Inflammatory macrophage (primary cell): ENCODE measurements around the gene DYTN.
"Not testable (repeated sequence)": the region's sequence is repeated elsewhere in the genome, so short reads cannot be mapped to it uniquely, and the experiment has no call there.

Experiments used
- DNase-seq, 2 donors: peaks; one replicate each; pipeline ENCODE4 v3.0.0-alpha.2; 2020 to 2022
- total RNA-seq, 18 experiments: gene quantifications; one replicate each; lab custom pipeline; 2026; ENCODE audit warnings: mixed read lengths in 6 of 18, inconsistent platforms in 2 of 18; lab: John Stamatoyannopoulos, UW

The DYTN gene
- 0 to 0.18 (median 0) reads per million in 18 experiments for total RNA-seq

DNA sequence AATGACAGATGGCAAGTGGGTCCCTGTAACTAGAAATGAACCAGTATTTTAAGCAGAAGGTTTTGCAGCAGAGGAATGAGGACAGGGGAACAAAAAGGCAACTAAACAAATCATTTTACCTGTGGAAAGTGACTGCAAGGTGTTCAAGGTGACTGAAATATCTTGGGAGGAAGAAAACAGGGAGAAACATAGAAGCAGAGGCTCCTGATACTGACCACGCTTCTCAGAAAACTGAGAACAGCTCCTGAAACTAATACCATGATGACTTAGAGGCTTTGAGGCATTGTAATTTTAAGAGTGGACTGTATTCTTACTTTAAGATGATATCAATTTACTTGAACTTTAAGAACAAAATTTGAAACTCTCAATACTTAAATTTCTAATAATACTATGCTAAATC, at the start of gene DYTN:
DYTN (minus strand) TSS at position 101 of the 400 bp plus-strand sequence. CDS start 117 bp downstream, outside the sequence.
- no peak for DNase-seq

- no peak for DNase-seq
These were observed 48.1 kb upstream of the DYTN start for GRCh38 chr2:206766057-206766930.

GRCh38 chr2:206765242-206766056, 47.3 kb upstream of the DYTN start, which contains the start of the genes FASTKD2 and MDH1B:
Gene FASTKD2, plus strand, starts transcription at chr2:206765606. Its CDS starts 1,088 bp downstream, at chr2:206766694.
Gene MDH1B, minus strand, starts transcription at chr2:206765328. Its CDS starts 57 bp downstream, at chr2:206765271.
- DNase-seq: peak; percentile 92 to 93

GRCh38 chr2:206764673-206765241, 46.6 kb upstream of the DYTN start:
- no peak for DNase-seq

GRCh38 chr2:206756816-206757215, 38.6 kb upstream of the DYTN start:
- no peak for DNase-seq

DNA sequence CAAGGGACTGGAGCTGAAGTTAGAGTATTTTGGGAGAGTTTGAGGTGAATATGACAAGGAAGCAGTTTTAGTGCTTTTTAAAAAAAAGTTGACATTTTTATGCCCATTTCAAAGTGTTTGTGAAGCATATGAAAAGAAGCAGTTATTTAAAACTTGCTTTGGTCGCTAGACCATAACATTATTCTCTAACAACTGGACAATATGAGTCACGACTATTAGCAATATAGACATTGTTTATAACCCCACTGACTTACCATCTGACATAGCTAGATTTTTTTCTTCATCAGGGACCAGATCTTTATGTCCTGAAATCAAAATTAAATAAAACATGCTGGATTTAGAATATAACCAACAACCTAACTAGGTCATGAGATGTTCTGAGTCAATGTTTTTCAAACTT, 22.6 kb upstream of the DYTN start:
- no peak for DNase-seq

DNA sequence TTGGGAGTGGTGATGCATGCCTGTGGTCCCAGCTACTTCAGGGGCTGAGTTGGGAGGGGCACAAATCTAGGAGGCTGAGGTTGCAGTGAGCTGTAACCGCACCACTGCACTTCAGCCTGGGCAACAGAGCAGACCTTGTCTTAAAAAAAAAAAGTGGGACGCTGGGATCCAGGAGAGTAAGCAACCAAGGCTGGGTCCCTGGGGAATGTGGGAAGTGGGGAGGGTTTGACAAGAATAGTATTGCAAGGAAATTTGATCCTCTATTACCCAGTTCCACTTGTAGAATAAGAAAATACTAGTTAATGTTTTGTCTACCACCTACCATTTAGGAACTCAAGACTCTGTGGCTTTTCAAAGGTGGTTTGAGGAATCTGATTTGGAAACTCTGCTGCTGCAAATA, 21.1 kb upstream of the DYTN start:
- DNase-seq: no peak

GRCh38 chr2:206736935-206737334, 18.7 kb upstream of the DYTN start:
- no peak for DNase-seq

DNA sequence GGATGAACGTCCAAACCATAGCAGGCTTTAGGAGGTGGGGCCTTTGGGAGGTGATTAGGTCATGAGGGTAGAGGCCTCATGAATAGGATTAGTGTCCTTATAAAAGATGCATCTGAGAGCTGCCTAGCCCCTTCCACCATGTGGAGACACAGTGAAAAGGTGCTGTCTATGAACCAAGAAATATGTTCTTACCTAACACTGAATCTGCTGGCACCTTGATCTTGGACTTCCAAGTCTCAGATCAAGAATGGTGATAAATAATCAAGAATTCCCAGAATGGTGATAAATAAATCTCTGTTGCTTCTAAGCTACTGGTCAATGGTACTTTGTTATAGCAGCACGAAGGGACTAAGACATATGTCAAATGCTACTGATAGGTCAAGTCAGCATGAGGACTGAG, 15.1 kb upstream of the DYTN start:
- DNase-seq: no peak

DNA sequence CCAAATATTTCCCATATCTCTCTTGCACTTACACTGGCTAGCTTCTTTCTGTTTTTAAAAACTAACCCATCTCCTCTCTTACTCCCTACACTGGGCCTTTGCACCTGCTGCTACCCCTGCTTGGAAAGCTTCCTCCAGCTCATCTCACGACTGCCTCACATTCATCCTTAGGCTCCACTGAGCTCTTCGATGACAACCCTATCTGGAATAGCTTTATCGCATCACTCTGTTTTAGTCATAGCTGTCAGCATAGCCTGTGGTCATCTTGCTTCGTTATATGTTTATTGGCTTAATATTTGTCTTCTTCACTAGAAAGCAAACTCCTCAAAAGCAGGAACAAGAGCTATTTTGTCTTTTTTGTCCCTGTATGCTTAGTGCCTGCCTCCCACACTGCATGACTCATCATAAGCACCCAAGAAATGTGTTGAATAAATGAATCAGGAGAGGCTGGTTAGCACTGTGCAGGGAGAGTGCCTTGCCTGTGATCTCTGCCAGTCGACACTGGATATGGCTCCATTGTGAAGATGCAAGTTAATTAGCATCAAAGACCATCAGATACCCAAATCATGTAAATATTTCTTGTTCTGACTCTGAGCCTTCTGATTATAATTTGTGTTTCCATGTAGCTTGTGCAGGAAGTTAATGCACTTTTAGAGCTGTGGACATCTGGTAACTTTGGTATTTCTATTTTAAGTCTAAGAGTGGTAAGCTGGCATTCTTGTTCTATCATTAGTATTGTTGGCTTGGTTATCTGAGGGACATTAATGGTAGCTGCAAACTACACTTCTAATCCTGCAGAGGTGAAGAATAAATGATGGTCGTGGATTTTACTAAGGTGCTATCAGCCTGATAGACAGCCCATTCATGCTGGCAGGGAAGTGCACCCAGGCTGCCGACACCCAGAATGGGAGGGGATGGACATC, 10.3 kb upstream of the DYTN start:
- DNase-seq: peak; percentile 42 to 72

DNA sequence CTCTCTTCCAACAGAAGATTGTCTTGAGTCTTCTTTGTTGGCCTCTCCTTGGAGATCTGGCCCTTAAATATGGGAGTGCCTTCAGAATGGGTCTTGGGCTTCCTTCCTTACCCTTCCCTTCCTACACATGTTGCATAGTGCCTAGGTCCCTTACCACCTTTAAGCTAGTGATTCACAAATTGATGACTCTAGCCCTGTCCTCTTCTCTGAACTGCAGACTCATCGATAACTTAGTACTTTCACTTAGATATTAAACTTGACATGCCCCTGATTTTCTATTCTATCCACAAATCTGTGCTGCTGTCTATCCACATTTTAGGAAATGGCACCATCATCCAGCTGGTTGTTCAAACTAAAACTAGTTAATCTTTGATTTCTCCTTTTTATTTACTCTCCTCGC, 9.1 kb upstream of the DYTN start:
- no peak for DNase-seq

DNA sequence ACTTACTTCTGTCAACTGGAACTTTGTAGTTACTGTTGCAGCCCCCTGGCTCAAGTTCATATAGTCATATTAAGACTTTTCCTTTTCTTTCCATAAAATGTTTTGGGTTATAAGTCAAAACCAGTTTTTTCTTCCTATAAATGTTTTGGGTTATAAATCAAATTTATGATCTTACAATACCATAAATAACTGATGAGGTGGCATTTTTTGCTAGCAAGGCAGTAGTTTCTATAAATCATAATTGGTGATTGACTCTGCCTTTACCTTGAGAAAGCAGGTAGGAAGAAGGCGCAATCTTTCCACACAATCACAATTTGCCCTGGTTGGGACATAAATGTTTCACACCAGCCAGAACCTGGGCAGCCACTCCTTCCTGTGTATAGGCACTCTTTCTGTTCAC, 5.1 kb upstream of the DYTN start:
- no peak for DNase-seq

DNA sequence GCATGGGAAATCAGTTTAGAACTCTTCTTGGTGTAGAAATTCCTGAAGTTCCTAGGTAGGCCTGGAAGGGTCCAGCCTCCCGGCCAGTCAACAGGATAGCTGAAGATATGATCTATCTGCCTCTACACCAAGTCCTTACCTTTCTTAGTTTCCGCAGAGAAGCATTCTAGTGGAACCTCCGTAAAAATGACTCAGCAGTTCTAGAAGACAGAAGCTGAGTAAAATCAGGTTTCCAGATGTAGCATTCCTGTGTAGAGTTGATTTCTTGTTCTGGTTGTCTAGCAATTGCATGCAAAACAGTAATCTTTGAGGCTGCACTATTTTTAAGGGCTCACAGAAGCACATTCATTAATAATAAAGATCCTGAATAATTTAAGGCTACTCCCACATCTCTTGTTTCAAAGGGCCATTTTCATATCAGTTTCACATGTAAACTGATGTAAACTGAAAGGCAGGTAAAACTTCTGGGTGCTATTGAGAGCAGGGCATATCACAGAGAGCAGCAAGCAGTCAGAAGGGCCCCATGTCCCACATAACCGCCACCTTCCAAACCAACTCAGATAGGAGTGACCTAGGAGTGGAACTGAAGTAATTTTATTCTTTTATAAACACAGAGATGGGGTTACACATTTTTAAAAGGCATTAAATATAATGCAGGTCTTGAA, 3.2 kb upstream of the DYTN start:
- no peak for DNase-seq

- no peak for DNase-seq
These were observed 1.6 kb downstream of the DYTN start for GRCh38 chr2:206716623-206717022.

DNA sequence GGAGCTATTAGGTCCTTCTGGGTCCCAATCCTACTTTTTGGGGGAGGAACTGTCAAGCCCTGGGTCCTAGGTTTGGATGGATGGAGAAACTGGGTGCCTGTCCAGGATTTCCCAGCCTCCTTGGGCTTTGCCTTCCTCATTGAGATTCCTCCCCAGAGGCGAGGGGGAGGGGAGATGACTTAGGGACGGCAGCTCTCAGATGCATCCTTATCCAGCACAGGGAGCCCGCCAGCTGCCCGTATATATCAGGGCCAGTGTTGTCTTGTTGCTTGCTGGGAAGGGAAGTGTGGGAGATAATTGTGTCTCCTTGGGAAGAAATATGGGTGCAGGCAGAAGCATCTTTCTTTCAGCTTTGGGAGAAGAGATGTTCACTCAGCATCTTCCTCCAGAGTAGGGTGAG, 3.0 kb downstream of the DYTN start:
- not testable (repeated sequence) for DNase-seq

DNA sequence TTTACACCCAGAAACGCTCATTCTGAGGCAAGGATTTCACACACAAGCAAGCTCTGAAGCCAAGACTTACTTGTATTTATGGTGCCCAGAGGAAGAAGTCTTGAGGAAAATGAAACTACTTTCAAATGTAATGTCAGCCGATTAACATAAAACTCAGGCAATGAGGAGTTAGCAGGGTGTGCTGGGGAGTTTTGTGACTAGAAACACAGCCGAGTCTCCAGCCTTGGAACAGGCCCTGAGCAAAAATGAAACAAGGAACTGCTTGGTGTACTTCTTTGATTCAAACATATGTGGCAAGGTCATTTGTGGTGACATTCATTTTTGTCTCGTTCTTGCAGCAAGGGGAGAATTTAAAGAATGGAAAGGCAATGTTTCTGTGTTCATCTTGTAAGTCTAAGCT, 4.5 kb downstream of the DYTN start:
- DNase-seq: peak; percentile 54 to 61

GRCh38 chr2:206708286-206708685, 9.9 kb downstream of the DYTN start:
- DNase-seq: no peak

DNA sequence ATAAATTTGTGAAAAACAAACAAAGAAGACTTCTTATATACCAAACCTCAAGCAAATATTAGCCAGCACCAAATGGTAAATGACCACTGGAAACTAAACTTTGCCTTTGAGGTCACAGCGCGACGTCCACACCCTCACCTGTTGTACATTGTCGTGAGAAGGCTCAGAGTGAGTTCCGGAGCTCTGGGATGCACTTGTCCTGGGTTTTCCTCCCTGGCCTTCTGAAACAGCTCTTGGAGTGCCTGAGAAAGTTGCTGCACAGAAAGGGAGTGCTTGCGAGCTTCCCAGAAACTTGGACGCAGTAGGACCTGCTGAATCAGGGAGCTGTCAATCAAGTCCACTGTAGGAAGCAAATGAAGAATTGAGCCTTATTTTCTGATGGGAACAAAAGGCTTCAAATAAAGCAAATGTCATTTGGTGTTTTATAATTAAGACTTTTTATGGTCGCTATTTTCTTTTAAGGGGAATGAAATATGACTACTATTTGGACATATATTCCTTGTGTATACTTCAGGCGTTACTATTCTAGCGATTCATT, 11.0 kb downstream of the DYTN start:
- DNase-seq: no peak

- no peak for DNase-seq
These were observed 16.1 kb downstream of the DYTN start for GRCh38 chr2:206701952-206702605.

GRCh38 chr2:206700156-206700555, 18.0 kb downstream of the DYTN start:
- peak; percentile 22 to 60 for DNase-seq
